Breast epithelium (tissue), 4 donors: Measurements from ENCODE around the gene CHD1L. TPM values are rescaled to one million over a fixed set of nuclear protein-coding genes. Genes with fewer than 3 reads are reported as not detected.
"Not testable (repeated sequence)": the region's sequence is repeated elsewhere in the genome, so short reads cannot be mapped to it uniquely, and the experiment has no call there.

Source experiments
- DNase-seq, 2 donors: peaks; one replicate each; pipeline ENCODE4 v3.0.0-alpha.2; 2019; ENCODE audit warnings: low spot score in 2 of 2
- H3K27ac ChIP-seq, 2 donors: fragments of 200-600 bp; sonication (generic) in 1 of 2; one replicate each; pipeline ENCODE4 v1.5.1; 2016 to 2019; ENCODE audit warnings: mild to moderate bottlenecking in 1 of 2
- H3K27me3 ChIP-seq, 2 donors: fragments of 200-600 bp; sonication (generic) in 1 of 2; one replicate each; pipeline versions ENCODE4 v1.5.1 to v1.6.0; 2017 to 2019; ENCODE audit warnings: control low read depth in 1 of 2, mild to moderate bottlenecking in 1 of 2
- H3K36me3 ChIP-seq: fragments of 200-600 bp; one replicate; pipeline ENCODE4 v1.5.1; 2019
- H3K4me1 ChIP-seq, 2 donors: fragments of 200-600 bp; sonication (generic); one replicate each; pipeline ENCODE4 v1.5.1; 2016 to 2019; ENCODE audit warnings: control low read depth in 1 of 2
- H3K4me3 ChIP-seq, 3 donors: fragments of 200-600 bp; sonication (generic); 1 replicate in 2 of 3; 2 replicates in 1 of 3; pipeline ENCODE4 v1.5.1; 2016 to 2019; ENCODE audit warnings: mild to moderate bottlenecking in 3 of 3, moderate library complexity in 2 of 3
- H3K9me3 ChIP-seq, 2 donors: fragments of 200-600 bp; sonication (generic) in 1 of 2; one replicate each; pipeline ENCODE4 v1.5.1; 2016 to 2019; ENCODE audit warnings: control low read depth in 1 of 2
- CTCF ChIP-seq, 3 donors: fragments of 450-650 bp; IDR thresholded peaks; one replicate each; pipeline ENCODE4 v1.5.1; 2016 to 2017; ENCODE audit warnings: antibody characterized with exemption in 3 of 3, mild to moderate bottlenecking in 3 of 3, moderate library complexity in 3 of 3
- POLR2A ChIP-seq: fragments of 450-650 bp; IDR thresholded peaks from one replicate; pipeline ENCODE4 v1.6.1; 2016; ENCODE audit warnings: antibody characterized with exemption, mild to moderate bottlenecking, moderate library complexity
- POLR2AphosphoS5 ChIP-seq, 3 donors: sonication (generic); formaldehyde crosslinking; IDR thresholded peaks; one replicate each; pipeline ENCODE4 v1.6.1; 2017; ENCODE audit warnings: antibody characterized with exemption in 3 of 3
- intact Hi-C: fragments of 100-400 bp; cut with DNase I; formaldehyde crosslinking; loops from one replicate; pipeline ENCODE4 v1.15.1; 2023; ENCODE audit warnings: low total_unique reads
- total RNA-seq, 3 donors: library from RNA; depleted of rRNA; stranded (reverse); fragments of >200 nt; gene quantifications; one replicate each; pipeline ENCODE4 v1.1.0, GENCODE V29; 2016

The CHD1L gene
- total RNA-seq, 3 donors from 2014 or later, result 16.2 to 27.9 (median 26.3) TPM

- Histone ChIP-seq H3K27me3 (no peaks in the 10 kb centered on the region), H3K9me3 (no peaks in the 10 kb centered on the region), H3K27ac (no peak overlapping the region), H3K4me3 (no peak overlapping the region), H3K36me3 (no peaks in the 10 kb centered on the region), H3K4me1 (no peaks in the 10 kb centered on the region)
- TF ChIP-seq POLR2AphosphoS5 (IDR thresholded peaks at IDR 0.05), result no peak
- no peak for TF ChIP-seq CTCF (IDR thresholded peaks at IDR 0.05)
- TF ChIP-seq POLR2A, result no peak
- no peak for DNase-seq
- intact Hi-C loops, result no loop called here
These were observed 6.7 kb upstream of the CHD1L start for GRCh38 chr1:147235822-147236221.

GRCh38 chr1:147236448-147236847 is 6.0 kb upstream of the CHD1L start:
- TF ChIP-seq POLR2AphosphoS5 (IDR thresholded peaks at IDR 0.05), result no peak
- no peak for TF ChIP-seq CTCF (IDR thresholded peaks at IDR 0.05)
- no peak for TF ChIP-seq POLR2A
- H3K27ac ChIP-seq, result peak overlapping the region in 1 of 2 donors; percentile 3

GRCh38 chr1:147236959-147237791 is 5.3 kb upstream of the CHD1L start:
- TF ChIP-seq POLR2AphosphoS5 (IDR thresholded peaks at IDR 0.05), result no peak
- no peaks in the 10 kb centered on the region for H3K36me3 ChIP-seq
- H3K4me1 ChIP-seq, result no peaks in the 10 kb centered on the region
- H3K9me3 ChIP-seq, result no peaks in the 10 kb centered on the region
- peak in 1 of 2 donors; percentile 24 for DNase-seq
- peak overlapping the region in 1 of 2 donors; percentile 3 for H3K27ac ChIP-seq
- intact Hi-C loops, result no loop called here
- H3K27me3 ChIP-seq, result no peaks in the 10 kb centered on the region
- no peak overlapping the region for H3K4me3 ChIP-seq

More at GRCh38 chr1:147236448-147236847, 6.0 kb upstream of the CHD1L start:
- H3K4me3 ChIP-seq, result no peak overlapping the region
- no peaks in the 10 kb centered on the region for H3K9me3 ChIP-seq
- no peaks in the 10 kb centered on the region for H3K27me3 ChIP-seq
- intact Hi-C loops, result no loop called here
- H3K36me3 ChIP-seq, result no peaks in the 10 kb centered on the region
- DNase-seq, result no peak
- H3K4me1 ChIP-seq, result no peaks in the 10 kb centered on the region

GRCh38 chr1:147238053-147238902 is 4.2 kb upstream of the CHD1L start:
- no peaks in the 10 kb centered on the region for H3K9me3 ChIP-seq
- DNase-seq, result no peak
- no peaks in the 10 kb centered on the region for H3K36me3 ChIP-seq
- H3K4me1 ChIP-seq, result no peaks in the 10 kb centered on the region
- no peaks in the 10 kb centered on the region for H3K27me3 ChIP-seq
- intact Hi-C loops, result no loop called here
- TF ChIP-seq POLR2A (no peak), CTCF (IDR thresholded peaks at IDR 0.05) (no peak), POLR2AphosphoS5 (IDR thresholded peaks at IDR 0.05) (no peak)
- no peak overlapping the region for H3K27ac ChIP-seq
- no peak overlapping the region for H3K4me3 ChIP-seq

- no peaks in the 10 kb centered on the region for H3K36me3 ChIP-seq
- no peaks in the 10 kb centered on the region for H3K9me3 ChIP-seq
- no peak for DNase-seq
- no peak overlapping the region for H3K27ac ChIP-seq
- intact Hi-C loops, result no loop called here
- H3K4me1 ChIP-seq, result no peaks in the 10 kb centered on the region
- TF ChIP-seq POLR2AphosphoS5 (IDR thresholded peaks at IDR 0.05) (no peak), CTCF (IDR thresholded peaks at IDR 0.05) (no peak), POLR2A (no peak)
- no peaks in the 10 kb centered on the region for H3K27me3 ChIP-seq
- no peak overlapping the region for H3K4me3 ChIP-seq
These were observed 3.3 kb upstream of the CHD1L start for GRCh38 chr1:147238925-147239820.

GRCh38 chr1:147240131-147240721 is 2.3 kb upstream of the CHD1L start:
- H3K36me3 ChIP-seq, H3K27ac ChIP-seq, H3K4me1 ChIP-seq, DNase-seq, H3K4me3 ChIP-seq, H3K9me3 ChIP-seq, H3K27me3 ChIP-seq: not testable (repeated sequence)
- intact Hi-C loops, result loop anchor here (2.0 to 10.0 kb wide), 2 partner anchors 13 to 65 kb away; partner anchors contain the start of gene PRKAB2
